CD1c-positive myeloid dendritic cell (primary cell): Measurements from ENCODE around the gene JMJD7.

Experiments used
- DNase-seq: peaks from one replicate; pipeline ENCODE4 v3.0.0-alpha.2; 2016; ENCODE audit errors: extremely low spot score

JMJD7 gene

DNA sequence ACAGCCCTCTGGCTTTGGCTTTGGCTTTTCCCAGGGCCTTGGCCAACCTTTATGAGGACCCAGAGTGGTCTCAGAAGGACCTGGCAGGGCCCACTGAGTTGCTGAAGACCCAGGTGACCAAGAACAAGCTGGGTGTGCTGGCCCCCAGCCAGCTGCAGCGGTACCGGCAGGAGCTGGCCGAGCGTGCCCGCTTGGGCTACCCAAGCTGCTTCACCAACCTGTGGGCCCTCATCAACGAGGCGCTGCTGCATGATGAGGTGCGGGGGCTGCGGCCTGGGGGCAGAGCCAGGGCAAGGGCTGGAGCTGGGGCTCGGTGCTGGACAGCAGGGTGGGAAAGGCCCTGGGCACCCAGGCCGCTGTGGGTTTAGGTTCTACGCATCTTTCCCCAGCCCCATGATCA lies 16.9 kb downstream of the JMJD7 start:
- no peak for DNase-seq

DNA sequence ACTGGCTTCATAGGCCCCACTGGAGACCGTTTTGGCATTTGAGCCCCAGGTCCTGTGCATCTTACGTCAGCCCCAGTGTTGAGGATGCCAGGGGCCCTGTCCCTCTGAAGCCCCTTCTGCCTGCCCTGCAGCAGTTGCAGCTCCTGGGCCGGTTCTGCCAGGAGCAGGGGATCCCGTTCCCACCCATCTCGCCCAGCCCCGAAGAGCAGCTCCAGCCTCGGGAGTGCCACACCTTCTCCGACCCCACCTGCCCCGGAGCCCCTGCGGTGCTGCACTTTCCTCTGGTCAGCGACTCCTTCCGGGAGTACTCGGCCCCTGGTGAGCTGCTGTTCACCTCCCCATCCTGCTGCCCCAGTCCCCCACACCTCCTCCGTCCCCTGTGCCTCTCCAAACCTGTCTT lies 19.3 kb downstream of the JMJD7 start:
- no peak for DNase-seq

DNA sequence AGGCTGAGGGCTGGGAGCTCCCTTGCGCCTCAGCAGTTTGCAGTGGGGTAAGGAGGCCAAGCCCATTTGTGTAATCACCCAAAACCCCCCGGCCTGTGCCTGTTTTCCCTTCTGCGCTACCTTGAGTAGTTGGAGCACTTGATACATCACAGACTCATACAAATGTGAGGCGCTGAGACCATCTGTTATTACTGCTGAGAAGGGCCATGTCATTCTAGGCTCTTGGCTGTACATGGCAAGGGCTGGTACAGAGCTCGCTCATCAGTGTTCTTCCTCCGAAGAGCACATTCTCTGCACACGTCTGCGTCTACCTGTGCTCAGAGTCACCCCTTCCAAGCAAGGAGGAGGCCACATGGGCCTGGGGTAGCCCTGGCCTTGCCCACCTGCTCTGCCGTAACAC lies 20.1 kb downstream of the JMJD7 start:
- DNase-seq, result no peak

DNA sequence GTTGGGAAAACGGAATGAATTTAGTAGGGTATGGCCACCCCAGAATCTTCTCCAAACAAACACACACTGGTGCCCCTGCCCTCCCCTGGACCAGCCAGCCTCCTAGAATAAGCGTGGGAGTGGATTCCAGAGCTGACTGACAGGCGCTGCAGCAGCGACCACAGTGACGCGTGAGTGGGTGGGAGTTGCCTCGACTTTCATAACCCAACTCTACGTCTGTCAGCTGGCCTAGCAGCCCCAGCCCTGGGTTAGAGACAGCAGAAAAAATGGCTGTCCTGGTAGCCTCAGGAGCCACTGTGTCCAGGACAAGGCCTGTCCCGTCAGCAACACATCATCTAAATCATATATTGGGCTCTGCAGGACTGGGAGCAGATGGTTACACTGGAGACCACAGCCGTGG lies 20.7 kb downstream of the JMJD7 start:
- no peak for DNase-seq

DNA sequence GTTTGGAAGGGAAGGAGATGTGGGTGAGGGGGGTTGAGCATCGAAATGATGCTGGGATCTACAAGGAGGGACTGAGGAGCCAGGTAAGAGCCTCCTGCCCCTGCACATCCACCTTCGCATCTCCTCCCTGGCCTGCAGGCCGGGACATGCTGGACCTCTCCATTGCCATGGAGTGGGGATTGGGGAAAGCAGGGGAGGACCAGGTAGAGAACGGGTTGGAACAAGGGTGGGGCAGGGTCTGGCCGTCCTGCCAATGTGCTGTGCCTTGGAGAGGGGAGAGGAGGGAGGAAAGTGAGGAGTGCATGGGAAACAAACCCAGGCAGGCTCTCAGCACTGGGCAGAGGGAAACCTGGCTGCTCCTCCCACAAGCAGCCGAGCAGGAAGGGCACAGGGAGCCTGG lies 21.3 kb downstream of the JMJD7 start:
- DNase-seq, result no peak

DNA sequence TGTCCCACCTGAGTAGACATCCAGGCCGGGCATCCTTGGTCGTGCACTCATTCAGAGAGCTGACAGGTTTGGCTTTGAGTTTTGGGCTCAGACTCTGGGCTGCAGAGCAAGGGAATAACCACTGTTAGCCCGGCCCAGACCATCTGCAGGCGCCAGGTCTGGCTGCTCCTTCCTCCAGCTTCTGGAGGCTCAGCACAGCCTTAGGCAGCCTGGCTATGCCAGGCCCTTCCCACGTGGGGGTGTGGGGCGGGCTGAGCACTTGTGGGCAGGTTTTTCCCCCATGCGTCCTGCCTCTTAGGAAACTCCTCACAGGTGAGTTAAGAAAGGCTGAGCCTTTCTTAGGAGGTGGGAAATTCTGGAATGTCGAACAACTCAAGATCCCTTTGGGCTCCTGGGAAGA lies 22.0 kb downstream of the JMJD7 start:
- DNase-seq, result no peak

DNA sequence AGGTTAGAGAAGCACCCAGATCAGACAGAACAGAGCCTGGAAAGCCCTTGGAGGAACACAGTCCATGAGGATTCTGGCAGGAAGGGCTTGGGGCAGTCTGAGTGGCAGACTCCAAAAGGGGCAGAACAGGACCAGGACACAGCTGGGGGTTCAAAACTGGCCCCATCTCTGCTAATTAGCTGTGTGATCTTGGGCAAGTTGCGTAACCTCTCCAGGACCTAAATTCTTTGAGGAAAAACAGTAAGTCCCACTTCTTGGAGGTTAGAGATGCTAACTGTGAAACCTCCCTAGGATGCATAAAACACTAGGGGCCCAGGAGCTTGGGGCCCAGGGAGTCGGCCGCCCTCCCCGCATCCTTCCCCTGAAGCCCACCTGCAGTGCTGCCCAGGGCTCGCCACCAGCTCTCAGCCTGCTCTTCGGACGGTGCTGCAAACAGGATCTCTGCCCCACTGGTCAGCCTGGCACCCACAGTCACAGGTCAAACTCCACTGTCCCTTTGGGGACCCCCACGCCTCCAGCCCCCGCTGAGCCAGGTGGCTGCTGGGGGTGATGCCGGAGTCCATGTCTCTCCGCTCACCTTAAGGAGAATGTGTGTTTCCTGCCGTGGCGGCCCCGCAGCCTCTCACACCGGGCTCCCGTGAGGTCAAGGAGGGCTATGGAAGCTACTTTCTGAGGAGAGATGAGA lies 22.7 kb downstream of the JMJD7 start:
- DNase-seq, result no peak

DNA sequence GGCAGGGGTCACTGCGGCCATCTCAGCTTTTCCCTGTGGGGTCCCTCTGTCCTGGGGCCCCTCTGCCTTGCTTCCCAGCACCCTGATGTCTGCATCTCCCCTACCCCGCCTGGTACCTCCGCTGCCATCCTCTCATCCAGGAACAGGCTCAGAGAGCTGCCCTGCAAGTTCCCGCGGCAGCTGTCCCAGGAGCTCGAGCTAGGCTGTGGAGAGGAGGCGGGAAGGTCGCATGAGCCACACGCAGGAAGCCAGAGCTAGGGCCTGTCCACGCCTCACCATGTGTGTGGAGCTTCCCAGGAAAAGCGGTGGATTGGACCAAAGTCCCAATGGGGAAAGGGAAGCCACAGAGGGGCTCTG lies 23.3 kb downstream of the JMJD7 start:
- no peak for DNase-seq

DNA sequence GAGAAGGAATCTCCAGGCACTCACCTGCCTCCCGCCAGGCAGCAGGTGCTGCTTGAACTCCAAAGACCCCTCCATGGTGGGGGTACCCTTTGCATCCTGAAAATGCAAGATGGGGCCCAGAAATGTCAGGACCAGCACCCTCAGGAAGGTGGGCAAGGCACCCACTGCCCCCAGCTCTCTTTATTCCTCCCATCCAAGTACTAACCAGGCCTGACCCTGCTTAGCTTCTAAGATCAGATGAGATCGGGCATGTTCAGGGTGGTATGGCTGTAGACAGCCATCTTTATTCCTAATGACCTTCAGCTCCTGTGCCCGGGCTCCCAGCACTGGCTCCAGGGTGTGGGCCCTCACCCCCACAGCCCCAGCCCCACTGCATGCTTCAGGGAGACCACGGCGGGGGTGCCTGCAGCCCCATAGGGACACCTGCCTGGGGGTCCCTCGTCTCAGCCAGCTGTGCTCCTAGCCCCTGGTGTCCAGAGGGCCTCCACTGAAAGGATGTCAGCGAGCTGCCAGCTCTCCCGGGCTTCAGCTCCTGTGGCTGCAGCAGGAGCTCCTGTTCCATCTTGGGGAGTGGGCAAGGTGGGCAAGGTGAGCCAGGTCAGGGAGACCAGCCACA lies 24.0 kb downstream of the JMJD7 start:
- DNase-seq, result no peak

DNA sequence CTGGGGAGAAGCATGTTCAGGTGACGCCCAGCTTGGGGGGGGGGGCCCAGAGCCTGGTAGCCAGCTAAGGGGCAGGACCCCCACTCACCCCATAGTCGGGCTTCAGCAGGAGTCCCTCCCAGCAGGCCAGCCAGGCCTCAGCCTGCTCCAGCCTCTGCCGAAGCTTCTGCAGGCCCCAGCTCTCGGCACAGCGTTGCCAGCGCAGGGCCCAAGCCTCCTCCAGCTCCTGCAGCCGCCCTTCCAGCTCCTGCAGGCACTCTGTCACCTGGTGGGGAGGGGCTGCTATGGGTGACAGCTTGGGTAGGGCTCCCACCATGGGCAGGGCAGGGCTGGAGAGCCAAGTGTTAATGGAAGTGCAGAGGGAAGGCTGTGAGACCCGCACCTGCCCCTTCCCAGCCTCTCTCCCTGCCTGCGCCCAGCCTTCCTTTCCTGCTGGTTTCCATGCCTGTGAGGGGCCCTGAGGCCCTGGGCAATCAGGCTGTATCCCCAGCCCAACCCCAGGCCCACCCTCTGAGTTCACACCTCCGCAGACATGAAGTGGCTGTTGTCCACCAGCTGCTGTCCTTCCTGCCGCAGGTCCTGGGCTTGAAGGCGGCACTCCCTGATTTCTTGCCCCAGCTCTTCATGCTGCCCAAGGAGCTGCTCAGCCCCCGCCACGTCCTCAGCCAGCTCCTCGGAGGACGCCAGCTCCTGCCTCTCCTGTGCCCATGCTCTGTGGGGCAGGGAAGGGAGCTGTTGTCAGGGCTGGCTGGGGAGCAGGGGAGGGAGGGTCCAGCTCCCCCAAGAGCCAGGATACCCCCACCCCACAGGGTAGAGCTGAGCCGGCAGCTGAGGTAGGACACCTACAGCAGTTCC lies 25.1 kb downstream of the JMJD7 start:
- no peak for DNase-seq

DNA sequence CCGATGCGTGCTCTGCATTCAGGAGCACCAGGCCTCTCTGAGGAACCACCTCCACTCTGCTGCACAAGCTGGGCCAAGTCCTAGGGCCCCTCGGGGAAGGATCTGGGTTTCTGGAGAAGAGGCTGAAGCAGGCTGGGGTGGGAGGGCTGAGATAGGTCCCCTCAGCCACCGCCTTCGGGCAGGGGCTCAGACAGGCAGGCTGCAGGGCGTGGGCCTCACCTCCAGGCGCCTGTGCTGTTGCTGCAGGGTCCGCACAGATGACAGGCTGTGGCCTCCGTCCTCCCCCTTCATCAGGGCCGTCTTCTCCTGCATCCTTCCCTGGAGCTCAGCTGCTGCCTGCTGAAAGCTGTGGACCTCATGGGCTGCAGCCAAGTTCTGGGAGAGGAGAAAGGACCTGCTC lies 25.9 kb downstream of the JMJD7 start:
- DNase-seq, result no peak

DNA sequence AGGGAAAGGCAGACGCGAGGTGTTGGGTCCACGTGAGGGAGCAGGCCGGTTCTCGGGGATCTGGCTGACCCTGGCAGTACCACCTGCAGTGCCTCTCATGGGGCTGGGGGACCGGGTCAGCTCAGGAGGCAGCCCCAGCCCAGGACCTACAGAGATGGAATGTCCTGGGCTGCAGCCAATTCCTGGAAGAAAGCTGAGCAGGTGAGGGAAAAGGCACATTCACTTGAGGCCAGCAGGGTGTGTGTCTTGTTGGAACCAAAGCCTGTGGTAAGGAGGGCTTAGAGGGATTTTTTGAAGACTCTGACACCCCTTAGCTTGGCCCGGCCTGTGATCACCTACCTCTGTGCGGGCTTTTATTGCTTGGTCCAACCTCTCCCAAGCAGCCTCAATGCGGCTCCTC lies 26.6 kb downstream of the JMJD7 start:
- DNase-seq, result no peak

DNA sequence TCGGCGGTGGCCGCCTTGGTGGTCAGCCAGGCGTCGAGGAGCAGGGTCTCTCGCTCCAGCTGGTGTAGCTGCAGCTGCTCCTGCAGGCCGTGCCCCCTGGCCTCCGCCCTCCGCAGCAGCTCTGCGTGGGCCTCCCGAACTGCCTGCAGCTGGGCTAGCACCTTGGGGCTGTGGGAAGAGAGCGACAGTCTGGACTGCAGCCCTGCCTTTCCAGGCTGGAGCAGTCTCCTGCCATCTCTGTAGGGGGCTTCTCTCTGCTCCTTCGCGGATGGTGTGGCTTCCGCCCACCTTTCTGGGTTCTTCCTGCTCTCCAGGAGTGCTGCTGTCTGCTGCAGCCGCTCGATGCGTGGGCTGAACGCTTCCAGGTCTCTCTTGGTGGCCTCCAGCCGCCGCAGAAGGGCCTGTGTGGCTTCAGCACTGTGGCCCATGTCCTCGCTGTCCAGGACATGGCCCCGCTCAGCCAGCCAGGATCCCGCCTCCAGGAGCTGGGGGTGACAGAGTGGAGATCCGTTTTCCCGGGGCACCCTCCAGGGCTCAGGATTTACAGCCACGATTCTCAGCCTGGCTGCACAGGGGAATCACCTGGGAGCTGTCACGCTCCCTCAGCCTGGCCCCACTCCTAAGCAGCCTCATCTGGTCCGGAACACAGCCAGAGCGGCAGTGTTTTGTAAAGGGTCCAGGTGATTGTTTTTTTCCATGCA lies 27.5 kb downstream of the JMJD7 start:
- no peak for DNase-seq

DNA sequence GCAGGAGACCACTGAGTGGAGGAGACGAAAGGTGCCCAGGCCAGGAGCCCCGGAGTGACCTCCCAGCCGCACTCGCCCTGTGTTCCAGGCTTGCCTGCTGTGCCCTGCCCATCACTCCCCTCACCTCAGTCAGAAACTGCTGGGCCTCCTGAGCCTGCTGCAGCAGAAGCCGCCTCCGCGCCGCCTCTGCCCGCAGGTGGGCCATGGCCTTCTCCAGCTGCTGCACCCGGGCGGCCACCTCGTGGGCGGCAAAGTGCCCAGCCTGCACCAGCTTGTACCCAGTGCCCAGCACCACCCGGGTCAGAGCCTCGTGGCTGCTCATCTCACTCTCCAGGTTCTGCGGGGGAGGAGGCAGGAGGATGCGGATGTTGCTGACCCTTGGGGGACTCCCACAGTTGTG lies 28.4 kb downstream of the JMJD7 start:
- no peak for DNase-seq

DNA sequence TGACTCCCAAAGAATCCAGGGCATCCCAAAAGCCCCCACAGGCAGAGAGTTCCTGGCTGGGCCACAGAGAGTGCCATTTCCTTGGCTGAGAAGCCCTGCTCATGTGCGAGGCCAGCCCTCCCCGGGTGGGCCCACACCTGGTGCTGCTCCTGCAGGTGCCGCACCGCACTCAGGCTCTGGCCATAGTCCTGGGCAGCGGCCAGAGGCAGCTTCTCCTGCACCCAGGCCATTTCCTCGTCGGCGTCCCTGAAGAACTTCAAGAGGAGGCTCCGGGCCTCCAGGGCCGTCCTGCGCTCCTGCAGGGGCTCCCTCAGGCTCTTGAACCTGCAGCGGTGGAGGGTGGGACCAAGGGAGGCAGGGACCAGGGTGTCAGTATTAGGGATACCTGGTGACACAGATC lies 28.8 kb downstream of the JMJD7 start:
- DNase-seq, result no peak

DNA sequence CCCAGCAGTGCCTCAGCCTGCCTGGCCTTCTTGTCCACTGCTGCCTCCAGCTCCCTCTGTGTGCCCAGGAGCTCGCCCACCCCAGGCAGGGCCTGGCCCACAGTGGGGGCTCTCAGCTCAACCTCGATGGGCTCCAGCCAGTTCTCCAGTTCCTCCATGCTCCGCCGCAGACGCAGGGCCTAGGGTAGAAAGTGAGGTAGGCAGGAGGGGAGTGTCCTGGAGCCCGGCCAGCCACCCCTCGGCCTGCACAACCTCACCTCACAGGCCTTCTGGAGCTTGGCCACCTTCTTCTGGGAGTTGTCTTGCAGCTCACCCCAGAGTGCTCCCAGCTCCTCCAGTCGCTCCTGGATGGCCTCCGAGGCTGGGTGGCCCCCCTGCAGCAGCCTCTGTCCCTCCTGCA lies 29.4 kb downstream of the JMJD7 start:
- no peak for DNase-seq

DNA sequence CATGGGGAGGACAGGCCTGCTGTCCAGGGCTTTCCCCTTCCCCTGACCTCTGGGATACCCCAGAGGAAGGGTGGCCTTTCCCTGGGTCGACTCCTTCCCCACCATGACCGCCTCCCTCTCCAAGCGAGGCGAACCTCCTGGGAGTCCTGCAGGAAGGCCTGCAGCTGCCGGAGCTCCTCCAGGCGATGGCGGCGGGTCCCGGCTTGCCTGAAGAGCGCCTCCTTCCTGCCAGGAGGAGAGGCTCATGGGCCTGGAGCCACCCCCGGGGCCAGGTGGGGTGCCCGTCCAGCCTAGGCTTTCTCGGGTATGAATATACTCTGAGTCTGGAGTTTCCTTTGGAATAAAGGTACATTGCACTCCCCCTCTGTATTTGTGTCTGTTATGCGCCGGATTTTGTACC lies 30.9 kb downstream of the JMJD7 start:
- no peak for DNase-seq

DNA sequence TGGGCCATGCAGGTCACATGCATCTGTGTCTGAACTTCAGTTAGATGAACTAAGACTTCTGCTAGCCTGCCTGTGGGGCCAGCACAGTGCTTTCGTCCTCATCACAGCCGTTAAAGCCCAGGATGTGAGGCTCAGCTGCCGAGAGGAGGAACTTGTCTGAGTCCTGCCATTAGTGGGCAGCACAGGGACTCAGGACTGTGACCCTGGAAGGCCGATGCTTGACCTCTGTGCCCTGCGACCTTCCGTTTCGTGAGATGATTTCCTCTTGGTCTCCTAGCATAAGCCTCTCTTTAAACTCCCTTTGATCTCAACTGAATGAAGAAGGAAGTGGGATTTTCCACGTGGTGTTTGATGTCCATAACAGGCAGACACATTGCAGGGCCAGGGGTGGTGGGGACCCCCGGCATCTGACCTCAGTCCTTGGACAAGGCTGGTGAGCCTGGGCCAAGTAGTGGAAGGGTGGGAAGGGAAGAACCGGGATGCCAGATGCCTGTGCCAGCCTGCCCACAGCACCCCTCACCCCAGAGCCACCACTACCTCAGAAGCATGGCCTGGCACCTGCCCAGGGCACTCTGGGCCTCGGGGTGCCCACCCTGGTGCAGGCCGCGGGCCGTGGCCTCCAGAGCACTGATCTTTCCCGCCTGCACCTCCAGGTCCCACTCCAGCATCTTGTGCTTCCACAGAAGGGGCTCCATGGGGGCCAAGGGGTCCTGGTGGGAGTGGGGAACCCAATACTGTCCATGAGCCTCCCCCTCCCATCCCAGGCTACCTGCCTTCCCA lies 32.3 kb downstream of the JMJD7 start:
- peak; percentile 65 for DNase-seq

DNA sequence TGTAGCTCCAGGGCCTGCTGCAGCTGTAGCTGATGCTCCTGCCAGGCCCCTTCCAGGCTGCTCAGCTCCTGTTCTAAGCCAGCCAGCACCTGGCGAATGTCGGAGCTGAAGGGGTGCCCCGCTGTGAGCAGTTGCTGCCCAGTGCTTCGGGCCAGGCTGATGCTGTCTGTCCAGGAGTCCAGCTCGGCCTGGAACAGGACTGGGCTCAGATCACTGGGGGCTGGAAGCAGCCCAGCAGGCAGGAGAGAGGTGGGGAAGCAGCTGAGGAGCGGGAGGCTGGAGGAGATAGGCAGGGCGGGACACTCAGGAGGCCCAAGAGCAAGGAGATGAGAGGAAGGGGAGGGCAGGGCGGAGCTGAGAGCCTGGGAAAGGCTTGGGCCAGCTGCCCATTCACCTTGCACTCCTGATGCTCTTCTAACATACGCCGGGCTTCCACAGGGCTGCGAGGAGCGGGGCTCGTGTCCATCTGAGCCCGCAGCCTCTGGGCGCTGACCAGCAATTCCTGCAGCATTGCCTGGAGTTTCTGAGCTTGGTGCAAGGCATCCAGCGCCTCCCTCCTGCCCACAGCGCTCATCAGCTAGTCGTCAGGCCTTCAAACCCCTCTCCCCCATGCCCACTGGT lies 34.0 kb downstream of the JMJD7 start:
- no peak for DNase-seq

DNA sequence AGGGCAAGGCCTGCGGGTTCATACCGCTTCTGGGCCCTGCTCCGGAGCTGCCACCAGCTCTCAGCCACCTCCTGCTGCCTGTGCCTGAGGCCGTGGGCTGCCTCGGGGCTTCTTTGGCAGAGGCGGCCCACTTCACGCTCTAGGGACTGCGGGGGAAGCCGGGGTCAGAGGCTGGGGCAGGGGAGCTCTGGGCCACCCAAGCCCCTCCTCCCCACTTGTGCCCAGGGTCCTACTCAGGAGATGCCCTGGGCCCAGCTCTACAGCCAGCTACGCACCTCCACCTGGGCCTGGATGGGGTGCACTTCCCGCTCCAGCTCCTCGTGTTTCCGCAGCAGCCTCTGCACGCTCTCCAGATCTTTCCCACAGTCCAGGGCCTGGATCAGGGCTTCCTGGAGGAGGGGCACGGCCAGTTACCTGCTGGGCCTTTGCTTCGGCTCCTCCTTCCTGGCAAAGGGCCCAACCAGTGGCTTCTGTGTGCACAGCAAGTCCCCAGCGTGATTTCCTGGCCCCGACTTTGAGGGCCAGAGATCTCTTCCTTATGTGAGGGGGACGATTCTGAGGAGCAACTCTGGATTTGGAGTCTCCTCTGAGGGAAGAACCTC lies 34.7 kb downstream of the JMJD7 start:
- no peak for DNase-seq

DNA sequence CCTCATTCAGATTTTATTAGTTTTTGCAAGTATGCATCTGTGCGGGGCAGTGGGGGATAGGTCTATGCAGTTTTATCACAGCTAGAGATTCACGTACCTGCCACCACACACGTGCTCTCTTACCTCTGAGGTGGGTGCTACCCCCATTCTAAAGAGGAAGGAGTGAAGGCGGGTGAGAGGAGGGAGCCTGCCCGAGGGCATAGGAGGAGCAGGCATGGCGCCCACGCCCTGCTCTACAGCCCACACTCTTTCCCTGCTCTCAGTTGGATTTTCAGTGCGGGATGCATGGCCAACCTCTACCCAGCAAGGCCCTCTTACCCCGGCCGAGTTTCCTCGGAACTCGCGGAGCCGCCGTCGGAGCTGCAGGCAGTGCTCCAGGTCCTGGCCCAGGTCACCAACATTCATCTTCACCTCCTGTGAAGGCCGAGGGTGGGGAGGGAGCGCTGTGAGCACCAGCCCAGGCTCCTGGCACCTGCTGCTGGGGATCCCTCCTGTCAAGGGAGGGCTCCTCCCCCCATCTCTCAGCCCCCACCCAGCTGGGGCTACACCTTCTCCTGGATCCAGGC lies 37.7 kb downstream of the JMJD7 start:
- no peak for DNase-seq
